ENCODE results near the gene SLC5A10.
"Not testable (repeated sequence)": the region's sequence is repeated elsewhere in the genome, so short reads cannot be mapped to it uniquely, and the experiment has no call there.

Gene SLC5A10

DNA sequence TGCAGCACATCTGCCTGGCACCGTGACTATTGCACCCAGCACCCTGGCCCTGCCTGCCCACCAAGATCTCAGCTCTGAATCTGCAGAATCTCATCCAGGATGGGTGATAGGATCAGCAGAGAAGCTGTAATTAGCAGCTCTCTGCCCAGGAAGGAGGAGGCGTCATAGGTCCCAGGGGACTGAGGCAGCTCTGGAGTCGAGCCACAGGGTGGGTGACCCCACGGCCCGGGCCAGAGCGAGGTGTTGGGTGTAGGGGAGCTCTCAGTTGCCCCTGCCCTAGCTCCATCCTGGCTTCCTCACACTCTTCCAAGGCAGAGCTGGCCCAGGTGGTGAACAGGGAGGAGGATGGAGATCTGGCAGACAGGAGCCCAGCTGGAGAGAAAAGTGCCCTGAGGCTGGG is 70.8 kb downstream of the SLC5A10 start:
- H3K36me3 ChIP-seq (ENCODE audit: control insufficient read depth in 2 of 2, insufficient read depth in 2 of 2, low read length in 2 of 2): no peaks in the 10 kb centered on the region
- no peaks in the 10 kb centered on the region for H3K9me3 ChIP-seq (ENCODE audit: control insufficient read depth in 2 of 2, low read length in 2 of 2)
- H3K4me3 ChIP-seq (ENCODE audit: low read length in 2 of 2): no peak overlapping the region
- H3K4me1 ChIP-seq (ENCODE audit: control insufficient read depth in 2 of 2, insufficient read depth in 2 of 2, low read length in 2 of 2): peaks cover 0 to 5% of the 10 kb centered on the region in 2 donors
- H3K27me3 ChIP-seq (ENCODE audit: control insufficient read depth in 2 of 2, insufficient read depth in 2 of 2, low read length in 2 of 2): no peaks in the 10 kb centered on the region
- no peak overlapping the region for H3K9ac ChIP-seq (ENCODE audit: low read depth in 1 of 2, low read length in 2 of 2)
- no peak overlapping the region for H3K27ac ChIP-seq (ENCODE audit: low read depth in 2 of 2, low read length in 2 of 2)

DNA sequence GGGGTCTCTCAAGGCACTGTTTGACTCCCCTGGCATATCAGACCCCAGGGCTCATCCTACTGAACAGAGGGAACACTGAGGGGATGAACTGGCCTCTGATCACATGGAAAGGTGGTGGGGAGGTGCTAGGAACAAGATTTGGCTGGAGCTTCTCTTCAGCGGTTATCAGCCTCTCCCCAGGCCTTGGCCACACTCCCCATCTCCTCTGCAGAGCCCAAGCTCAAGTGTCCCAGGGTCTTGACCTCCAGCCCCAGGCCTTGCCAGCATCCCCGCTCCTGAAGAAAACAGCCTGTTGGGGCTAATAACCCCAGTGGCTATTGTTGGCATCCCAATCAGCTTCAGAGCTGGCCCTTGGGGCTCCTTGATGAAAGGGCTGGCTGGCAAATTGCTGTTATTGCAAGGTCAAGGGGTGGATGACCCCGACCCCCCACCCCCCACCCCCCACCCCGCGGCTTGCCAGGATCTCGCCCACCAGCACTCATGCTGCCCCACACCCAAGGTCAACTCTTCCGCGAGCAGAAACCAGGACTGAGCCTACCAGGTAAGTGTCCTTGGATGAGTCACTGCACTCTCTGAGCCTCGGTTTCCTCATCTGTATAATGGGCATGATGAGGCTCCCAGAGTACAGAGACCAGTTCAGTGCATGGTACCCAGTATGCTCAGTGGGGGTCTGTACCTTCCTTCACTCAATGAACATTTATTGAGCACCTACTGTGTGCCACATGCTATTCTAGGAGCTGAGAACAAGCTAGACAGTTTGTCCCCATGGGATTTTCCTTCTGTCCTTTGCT is 71.4 kb downstream of the SLC5A10 start:
- Histone ChIP-seq H3K4me1 (ENCODE audit: control insufficient read depth in 2 of 2, insufficient read depth in 2 of 2, low read length in 2 of 2) (no peaks in the 10 kb centered on the region), H3K27me3 (ENCODE audit: control insufficient read depth in 2 of 2, insufficient read depth in 2 of 2, low read length in 2 of 2) (no peaks in the 10 kb centered on the region), H3K27ac (ENCODE audit: low read depth in 2 of 2, low read length in 2 of 2) (no peak overlapping the region), H3K9me3 (ENCODE audit: control insufficient read depth in 2 of 2, low read length in 2 of 2) (no peaks in the 10 kb centered on the region), H3K36me3 (ENCODE audit: control insufficient read depth in 2 of 2, insufficient read depth in 2 of 2, low read length in 2 of 2) (no peaks in the 10 kb centered on the region), H3K4me3 (ENCODE audit: low read length in 2 of 2) (no peak overlapping the region), H3K9ac (ENCODE audit: low read depth in 1 of 2, low read length in 2 of 2) (no peak overlapping the region)

DNA sequence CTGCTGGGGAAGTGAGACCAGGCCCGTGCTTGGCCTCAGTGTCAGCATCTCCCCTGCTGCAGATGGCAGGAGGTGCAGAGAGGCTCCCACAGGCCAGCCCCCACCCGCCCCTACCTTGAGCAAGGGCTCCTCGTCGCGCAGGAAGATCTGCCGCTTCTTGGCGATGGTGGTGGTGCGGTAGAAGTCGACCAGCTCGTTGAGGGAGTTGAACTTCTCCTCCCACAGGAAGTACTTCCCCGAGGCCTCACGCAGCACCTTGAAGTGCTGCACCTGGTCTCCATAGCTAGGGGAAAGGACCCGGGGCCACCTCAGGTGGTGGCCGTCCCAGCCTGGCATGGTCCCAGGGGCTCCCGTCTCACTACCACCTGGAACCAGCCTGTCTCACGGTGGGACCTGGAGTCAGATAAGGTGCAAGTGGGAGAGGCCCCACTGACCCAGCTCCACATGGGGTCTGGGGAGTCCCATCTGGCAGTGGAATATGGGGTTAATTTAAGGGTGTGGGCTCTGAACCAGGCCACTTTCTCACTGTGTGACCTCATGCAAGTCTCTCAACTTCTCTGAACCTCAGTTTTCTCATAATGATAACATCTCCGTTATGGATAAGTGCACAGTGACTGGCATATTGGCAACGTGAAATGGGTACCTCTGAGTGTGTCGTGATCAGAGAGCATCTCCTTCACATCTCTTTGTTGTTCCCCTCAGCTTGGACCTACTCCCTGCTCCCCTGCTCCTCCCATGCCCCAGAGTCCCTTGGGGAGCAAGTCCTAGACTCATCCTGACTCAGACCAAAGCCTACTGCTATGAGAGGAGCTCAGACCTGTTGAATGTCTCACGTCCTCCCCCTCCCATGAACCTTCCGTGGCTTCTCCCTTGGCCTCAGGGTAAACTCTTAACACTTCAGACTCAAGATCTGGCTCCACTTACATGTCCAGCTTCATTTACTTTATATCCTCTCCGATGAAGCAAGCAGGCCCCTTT is 72.4 kb downstream of the SLC5A10 start:
- H3K9ac ChIP-seq (ENCODE audit: low read depth in 1 of 2, low read length in 2 of 2): no peak overlapping the region
- no peaks in the 10 kb centered on the region for H3K36me3 ChIP-seq (ENCODE audit: control insufficient read depth in 2 of 2, insufficient read depth in 2 of 2, low read length in 2 of 2)
- no peaks in the 10 kb centered on the region for H3K27me3 ChIP-seq (ENCODE audit: control insufficient read depth in 2 of 2, insufficient read depth in 2 of 2, low read length in 2 of 2)
- no peak overlapping the region for H3K4me3 ChIP-seq (ENCODE audit: low read length in 2 of 2)
- no peak overlapping the region for H3K27ac ChIP-seq (ENCODE audit: low read depth in 2 of 2, low read length in 2 of 2)
- no peaks in the 10 kb centered on the region for H3K9me3 ChIP-seq (ENCODE audit: control insufficient read depth in 2 of 2, low read length in 2 of 2)
- no peaks in the 10 kb centered on the region for H3K4me1 ChIP-seq (ENCODE audit: control insufficient read depth in 2 of 2, insufficient read depth in 2 of 2, low read length in 2 of 2)

DNA sequence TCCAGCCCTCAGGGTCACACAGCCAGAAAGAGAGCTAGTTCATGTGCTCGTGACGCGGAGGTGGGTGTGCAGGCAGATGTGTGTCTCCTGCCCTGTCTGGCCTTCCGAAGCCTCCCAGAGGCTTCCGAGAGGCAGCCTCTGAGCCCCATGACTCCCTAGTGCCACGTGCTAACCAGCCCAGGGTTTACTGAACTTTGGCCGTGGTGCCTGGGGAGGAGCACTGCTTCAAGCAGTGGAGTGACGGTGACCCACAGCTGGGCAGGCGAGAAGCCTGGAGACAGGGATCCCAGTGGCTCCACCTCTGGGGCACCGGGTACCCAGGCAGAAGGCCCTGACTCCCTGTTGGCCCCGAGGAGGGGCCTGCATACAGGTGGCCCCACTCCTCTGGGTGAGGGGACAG is 76.7 kb downstream of the SLC5A10 start:
- H3K4me3 ChIP-seq (ENCODE audit: low read length in 2 of 2); H3K36me3 ChIP-seq (ENCODE audit: control insufficient read depth in 2 of 2, insufficient read depth in 2 of 2, low read length in 2 of 2); H3K27ac ChIP-seq (ENCODE audit: low read depth in 2 of 2, low read length in 2 of 2); H3K4me1 ChIP-seq (ENCODE audit: control insufficient read depth in 2 of 2, insufficient read depth in 2 of 2, low read length in 2 of 2); H3K9me3 ChIP-seq (ENCODE audit: control insufficient read depth in 2 of 2, low read length in 2 of 2); H3K9ac ChIP-seq (ENCODE audit: low read depth in 1 of 2, low read length in 2 of 2); H3K27me3 ChIP-seq (ENCODE audit: control insufficient read depth in 2 of 2, insufficient read depth in 2 of 2, low read length in 2 of 2): not testable (repeated sequence)

DNA sequence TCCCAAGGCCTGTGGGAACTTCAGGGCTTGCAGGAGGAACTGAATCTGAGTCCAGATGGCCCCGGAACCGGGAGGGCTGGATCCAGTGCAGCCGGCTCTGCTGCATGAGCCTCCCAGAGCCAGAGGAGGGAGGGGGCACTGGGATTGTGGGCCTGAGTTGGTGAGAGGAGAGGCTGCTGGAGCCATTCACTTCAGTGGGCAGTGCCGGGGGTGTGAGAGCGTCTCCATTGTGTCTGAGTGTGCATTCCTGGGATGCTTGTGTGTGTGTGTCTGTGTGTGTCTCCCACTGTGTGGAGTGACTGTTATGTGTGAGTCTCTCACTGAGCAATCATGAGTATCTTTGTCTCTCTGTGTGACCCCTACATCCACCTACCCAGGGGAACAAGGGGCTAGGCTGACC is 77.8 kb downstream of the SLC5A10 start:
- H3K9ac ChIP-seq (ENCODE audit: low read depth in 1 of 2, low read length in 2 of 2); H3K27me3 ChIP-seq (ENCODE audit: control insufficient read depth in 2 of 2, insufficient read depth in 2 of 2, low read length in 2 of 2); H3K9me3 ChIP-seq (ENCODE audit: control insufficient read depth in 2 of 2, low read length in 2 of 2); H3K27ac ChIP-seq (ENCODE audit: low read depth in 2 of 2, low read length in 2 of 2); H3K4me3 ChIP-seq (ENCODE audit: low read length in 2 of 2); H3K36me3 ChIP-seq (ENCODE audit: control insufficient read depth in 2 of 2, insufficient read depth in 2 of 2, low read length in 2 of 2); H3K4me1 ChIP-seq (ENCODE audit: control insufficient read depth in 2 of 2, insufficient read depth in 2 of 2, low read length in 2 of 2): not testable (repeated sequence)

DNA sequence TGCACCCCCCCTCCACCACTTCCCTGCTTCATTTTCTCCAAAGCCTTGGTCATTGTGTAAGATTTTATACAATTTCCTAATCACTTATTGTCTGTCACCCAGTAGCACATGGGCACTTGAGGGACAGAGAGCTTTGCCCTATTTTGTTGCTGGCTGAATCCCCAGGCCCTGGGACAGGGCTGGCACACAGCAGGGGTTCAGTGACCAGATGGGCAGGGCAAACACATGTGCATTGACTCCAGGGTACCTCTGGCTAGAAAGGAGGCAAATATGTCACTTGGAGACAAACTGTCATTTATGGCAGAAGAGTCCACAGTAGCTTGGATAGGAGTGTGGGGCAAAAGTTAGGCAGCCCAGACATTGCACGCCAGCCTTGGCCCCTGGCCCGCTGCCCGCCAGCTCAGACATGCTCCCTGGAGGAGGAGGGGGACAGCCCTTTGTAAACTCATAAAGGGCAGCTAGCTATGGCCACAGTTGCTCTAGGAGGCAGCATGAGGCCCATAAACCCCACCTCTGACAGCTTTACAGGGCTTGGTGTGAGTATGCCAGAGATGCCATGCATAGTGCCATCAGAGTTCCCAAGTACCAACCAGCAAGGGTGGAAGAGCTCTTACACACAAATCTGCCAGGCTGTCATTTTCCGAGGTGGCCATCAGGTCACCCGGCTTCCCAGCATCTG is 78.9 kb downstream of the SLC5A10 start:
- not testable (repeated sequence) for H3K27ac ChIP-seq (ENCODE audit: low read depth in 2 of 2, low read length in 2 of 2); H3K36me3 ChIP-seq (ENCODE audit: control insufficient read depth in 2 of 2, insufficient read depth in 2 of 2, low read length in 2 of 2); H3K9me3 ChIP-seq (ENCODE audit: control insufficient read depth in 2 of 2, low read length in 2 of 2); H3K9ac ChIP-seq (ENCODE audit: low read depth in 1 of 2, low read length in 2 of 2); H3K4me3 ChIP-seq (ENCODE audit: low read length in 2 of 2); H3K27me3 ChIP-seq (ENCODE audit: control insufficient read depth in 2 of 2, insufficient read depth in 2 of 2, low read length in 2 of 2); H3K4me1 ChIP-seq (ENCODE audit: control insufficient read depth in 2 of 2, insufficient read depth in 2 of 2, low read length in 2 of 2)

DNA sequence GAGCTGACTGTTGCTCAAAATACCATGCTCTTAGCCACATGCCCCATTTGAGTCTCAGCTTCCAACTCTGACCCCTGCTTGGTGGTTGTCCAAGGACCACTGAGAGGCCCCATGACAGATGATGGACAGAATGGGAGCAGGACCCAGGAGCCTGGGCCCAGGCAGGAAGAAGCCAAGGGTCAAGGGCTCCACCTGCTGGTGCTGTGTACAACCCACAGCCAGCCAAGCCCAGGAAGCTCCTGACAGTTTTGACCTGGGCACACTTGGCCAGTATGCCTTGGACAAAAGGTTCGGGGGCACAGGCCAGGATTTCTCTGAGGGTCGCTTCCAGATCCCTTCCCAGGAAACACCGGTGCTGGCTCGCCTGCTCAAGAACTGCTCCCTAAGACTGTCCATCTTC is 79.8 kb downstream of the SLC5A10 start:
- not testable (repeated sequence) for H3K36me3 ChIP-seq (ENCODE audit: control insufficient read depth in 2 of 2, insufficient read depth in 2 of 2, low read length in 2 of 2); H3K27me3 ChIP-seq (ENCODE audit: control insufficient read depth in 2 of 2, insufficient read depth in 2 of 2, low read length in 2 of 2); H3K9me3 ChIP-seq (ENCODE audit: control insufficient read depth in 2 of 2, low read length in 2 of 2); H3K27ac ChIP-seq (ENCODE audit: low read depth in 2 of 2, low read length in 2 of 2); H3K4me3 ChIP-seq (ENCODE audit: low read length in 2 of 2); H3K4me1 ChIP-seq (ENCODE audit: control insufficient read depth in 2 of 2, insufficient read depth in 2 of 2, low read length in 2 of 2); H3K9ac ChIP-seq (ENCODE audit: low read depth in 1 of 2, low read length in 2 of 2)

DNA sequence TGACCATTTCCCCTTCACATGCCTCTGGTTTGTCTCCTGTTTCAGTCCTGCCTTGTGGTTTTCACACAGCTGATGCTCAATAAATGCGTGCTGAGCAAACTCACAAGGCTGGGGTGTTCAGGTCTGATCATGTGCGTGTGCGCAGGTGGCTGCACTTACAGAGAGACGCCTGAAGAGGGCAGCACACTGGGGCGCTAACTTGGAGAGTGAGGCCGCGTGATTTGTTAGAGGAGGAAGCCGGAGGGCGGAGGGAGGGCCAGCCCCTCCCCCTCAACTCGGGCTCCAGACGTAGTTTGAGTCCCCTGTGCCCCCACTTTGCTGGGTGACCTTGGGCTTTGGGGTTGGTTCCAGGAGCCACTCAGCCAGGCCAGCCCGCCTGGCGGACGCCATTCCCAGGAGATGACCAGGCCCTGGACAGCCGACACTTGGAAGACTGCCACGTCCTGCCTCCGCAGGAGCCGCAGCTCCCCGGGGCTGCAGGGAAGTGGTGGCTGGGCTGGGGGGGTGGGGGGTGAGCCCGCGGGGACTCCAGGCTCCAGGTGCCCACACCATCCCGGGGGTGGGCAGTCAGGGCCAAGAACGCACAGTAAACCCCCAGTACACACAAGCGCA is 80.5 kb downstream of the SLC5A10 start:
- not testable (repeated sequence) for H3K36me3 ChIP-seq (ENCODE audit: control insufficient read depth in 2 of 2, insufficient read depth in 2 of 2, low read length in 2 of 2); H3K9me3 ChIP-seq (ENCODE audit: control insufficient read depth in 2 of 2, low read length in 2 of 2); H3K9ac ChIP-seq (ENCODE audit: low read depth in 1 of 2, low read length in 2 of 2); H3K4me3 ChIP-seq (ENCODE audit: low read length in 2 of 2); H3K4me1 ChIP-seq (ENCODE audit: control insufficient read depth in 2 of 2, insufficient read depth in 2 of 2, low read length in 2 of 2); H3K27me3 ChIP-seq (ENCODE audit: control insufficient read depth in 2 of 2, insufficient read depth in 2 of 2, low read length in 2 of 2); H3K27ac ChIP-seq (ENCODE audit: low read depth in 2 of 2, low read length in 2 of 2)

DNA sequence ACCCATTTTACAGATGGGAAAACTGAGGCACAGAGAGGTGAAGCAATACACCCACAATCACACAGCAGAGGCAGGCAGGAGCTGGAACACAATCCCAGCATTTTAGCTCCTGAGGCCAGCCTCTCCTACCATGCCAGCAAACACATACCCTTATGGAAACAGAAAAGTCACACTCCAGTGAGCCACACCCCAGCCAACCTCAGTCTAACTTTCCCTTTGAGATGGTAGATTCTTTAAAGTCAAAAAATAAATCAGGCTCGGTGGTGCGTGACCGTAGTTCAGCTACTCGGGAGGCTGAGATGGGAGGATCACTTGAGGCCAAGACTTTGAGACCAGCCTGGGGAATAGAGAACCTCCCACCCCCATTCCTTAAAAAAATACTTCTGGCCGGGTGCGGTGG is 84.2 kb downstream of the SLC5A10 start:
- not testable (repeated sequence) for H3K9ac ChIP-seq (ENCODE audit: low read depth in 1 of 2, low read length in 2 of 2); H3K36me3 ChIP-seq (ENCODE audit: control insufficient read depth in 2 of 2, insufficient read depth in 2 of 2, low read length in 2 of 2); H3K4me1 ChIP-seq (ENCODE audit: control insufficient read depth in 2 of 2, insufficient read depth in 2 of 2, low read length in 2 of 2); H3K27ac ChIP-seq (ENCODE audit: low read depth in 2 of 2, low read length in 2 of 2); H3K27me3 ChIP-seq (ENCODE audit: control insufficient read depth in 2 of 2, insufficient read depth in 2 of 2, low read length in 2 of 2); H3K4me3 ChIP-seq (ENCODE audit: low read length in 2 of 2); H3K9me3 ChIP-seq (ENCODE audit: control insufficient read depth in 2 of 2, low read length in 2 of 2)

DNA sequence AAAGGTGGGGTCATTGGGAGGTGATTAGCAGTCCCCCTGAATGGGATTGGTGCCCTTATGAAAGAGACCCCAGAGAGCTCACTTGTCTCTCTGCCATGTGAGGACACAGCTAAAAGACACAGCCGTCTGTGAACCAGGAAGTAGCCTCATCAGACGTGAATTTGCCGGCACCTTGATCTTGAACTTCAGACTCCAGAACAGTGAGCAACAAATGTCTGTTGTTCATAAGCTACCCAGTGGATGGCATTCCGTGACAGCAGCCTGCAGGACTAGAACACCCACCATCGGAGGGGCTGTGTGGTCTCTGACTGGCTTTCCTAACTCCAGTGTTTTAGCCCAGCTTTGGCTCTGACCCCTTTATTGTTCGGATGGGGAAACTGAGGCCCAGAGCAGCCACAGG is 85.6 kb downstream of the SLC5A10 start:
- not testable (repeated sequence) for H3K9ac ChIP-seq (ENCODE audit: low read depth in 1 of 2, low read length in 2 of 2); H3K9me3 ChIP-seq (ENCODE audit: control insufficient read depth in 2 of 2, low read length in 2 of 2); H3K36me3 ChIP-seq (ENCODE audit: control insufficient read depth in 2 of 2, insufficient read depth in 2 of 2, low read length in 2 of 2); H3K27ac ChIP-seq (ENCODE audit: low read depth in 2 of 2, low read length in 2 of 2); H3K4me1 ChIP-seq (ENCODE audit: control insufficient read depth in 2 of 2, insufficient read depth in 2 of 2, low read length in 2 of 2); H3K27me3 ChIP-seq (ENCODE audit: control insufficient read depth in 2 of 2, insufficient read depth in 2 of 2, low read length in 2 of 2); H3K4me3 ChIP-seq (ENCODE audit: low read length in 2 of 2)
